Stomach (tissue), 9 donors: ENCODE data around the gene MPPE1. TPM values are rescaled to one million over a fixed set of nuclear protein-coding genes. Genes with fewer than 3 reads are reported as not detected.
"Not testable (repeated sequence)": the region's sequence is repeated elsewhere in the genome, so short reads cannot be mapped to it uniquely, and the experiment has no call there.

ENCODE experiments used
- DNase-seq, 2 donors: peaks; one replicate each; pipeline versions ENCODE4 v3.0.0 to v3.0.0-alpha.2; 2013 to 2019
- H3K27ac ChIP-seq, 5 donors: fragments of 200-600 bp in 4 of 5; sonication (generic) in 4 of 5; one replicate each; pipeline ENCODE4 v1.5.1; 2013 to 2019; ENCODE audit warnings: mild to moderate bottlenecking in 1 of 5, moderate library complexity in 1 of 5
- H3K27me3 ChIP-seq, 3 donors: fragments of 200-600 bp; sonication (generic); one replicate each; pipeline ENCODE4 v1.5.1; 2017 to 2019; ENCODE audit warnings: mixed run types in 1 of 3
- H3K36me3 ChIP-seq, 4 donors: fragments of 200-600 bp; sonication (generic); 1 replicate in 3 of 4; 2 replicates in 1 of 4; pipeline ENCODE4 v1.5.1; 2016 to 2019
- H3K4me1 ChIP-seq, 4 donors: fragments of 200-600 bp; sonication (generic); one replicate each; pipeline ENCODE4 v1.5.1; 2016 to 2019
- H3K4me3 ChIP-seq, 4 donors: fragments of 200-600 bp; sonication (generic) in 3 of 4; one replicate each; pipeline ENCODE4 v1.5.1; 2016 to 2019; ENCODE audit warnings: mild to moderate bottlenecking in 1 of 4
- H3K9me3 ChIP-seq, 4 donors: fragments of 200-600 bp; sonication (generic); one replicate each; pipeline ENCODE4 v1.5.1; 2016 to 2019
- EP300 ChIP-seq: sonication (generic); formaldehyde crosslinking; IDR thresholded peaks from one replicate; pipeline ENCODE4 v1.6.1; 2017; ENCODE audit warnings: antibody characterized with exemption
- POLR2A ChIP-seq, 4 donors: fragments of 450-650 bp; IDR thresholded peaks; one replicate each; pipeline ENCODE4 v1.6.1; 2016; ENCODE audit warnings: antibody characterized with exemption in 4 of 4, control low read depth in 2 of 4, mild to moderate bottlenecking in 1 of 4, moderate library complexity in 1 of 4
- POLR2AphosphoS5 ChIP-seq, 3 donors: sonication (generic); formaldehyde crosslinking; IDR thresholded peaks; one replicate each; pipeline ENCODE4 v1.6.1; 2016; ENCODE audit warnings: antibody characterized with exemption in 3 of 3
- WGBS, 5 donors: extraction: QIAGEN DNeasy Blood & Tissue Kit in 3 of 5; methylation state at CpG; one replicate each; pipeline versions ENCODE4 v1.1.5 to v1.1.7; 2013 to 2018; 5-methylcytosine and 5-hydroxymethylcytosine counted together
- intact Hi-C: fragments of 100-400 bp; cut with DNase I; formaldehyde crosslinking; loops from one replicate; pipeline ENCODE4 v1.15.1; 2023; ENCODE audit warnings: low total_unique reads
- polyA plus RNA-seq, 3 donors: library from polyadenylated mRNA; stranded (reverse); fragments of 200-250 nt; gene quantifications; one replicate each; pipeline ENCODE4 v1.2.3, GENCODE V29; 2013
- total RNA-seq, 5 donors: library from RNA; depleted of rRNA; stranded (reverse); fragments of >200 nt; gene quantifications; one replicate each; pipeline versions ENCODE4 v1.1.0 to v1.2.3, GENCODE V29; 2014 to 2016
- TF ChIP-seq, protein P1 (sequence below), 7 experiments: fragments of 450-650 bp in 4 of 7; fragments of 200-600 bp in 3 of 7; sonication (generic) in 3 of 7; IDR thresholded peaks; one replicate each; pipeline ENCODE4 v1.5.1; 2016 to 2019; ENCODE audit warnings: antibody characterized with exemption in 7 of 7, control low read depth in 2 of 7, mild to moderate bottlenecking in 1 of 7
- donor health status: healthy with polysubstance abuse.
- donor health status: Bipolar disorder and iron deficiency.
- donor health status: healthy.

MPPE1 gene
- total and polyA plus RNA-seq, 8 donors = 15.2 to 82.0 (median 32.6) TPM

DNA sequence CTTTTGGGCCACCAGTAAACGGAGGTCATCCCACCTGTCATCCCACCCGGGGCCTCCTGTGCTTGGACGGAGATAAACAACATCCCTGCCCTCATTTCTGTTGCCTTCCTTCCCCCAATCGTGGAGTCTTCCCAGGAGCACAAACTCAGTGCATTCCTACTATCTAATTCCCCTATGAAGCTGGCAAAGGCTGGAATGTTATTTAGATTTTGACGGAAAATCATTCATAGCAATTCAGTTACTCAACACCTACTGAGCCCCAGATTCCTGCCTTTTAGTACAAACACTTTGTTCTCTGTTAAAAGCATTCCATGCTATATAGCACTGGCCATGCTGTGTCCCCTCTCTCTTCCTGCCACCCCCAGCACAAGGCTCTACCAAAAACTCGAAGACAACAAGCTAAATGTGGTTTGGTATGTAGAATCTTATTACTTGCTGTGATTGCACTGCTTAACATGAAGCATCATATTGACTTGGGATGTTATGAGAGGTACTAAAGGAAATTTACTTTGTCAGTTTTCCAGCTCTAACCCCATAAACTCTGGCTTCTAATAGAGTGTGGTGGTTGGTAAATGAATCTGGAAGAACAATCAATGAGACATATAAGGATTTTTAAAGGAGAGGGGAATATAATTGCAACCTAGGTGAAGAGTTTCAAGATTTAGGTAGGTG is 40.9 kb upstream of the MPPE1 start:
- TF ChIP-seq, protein P1, sequence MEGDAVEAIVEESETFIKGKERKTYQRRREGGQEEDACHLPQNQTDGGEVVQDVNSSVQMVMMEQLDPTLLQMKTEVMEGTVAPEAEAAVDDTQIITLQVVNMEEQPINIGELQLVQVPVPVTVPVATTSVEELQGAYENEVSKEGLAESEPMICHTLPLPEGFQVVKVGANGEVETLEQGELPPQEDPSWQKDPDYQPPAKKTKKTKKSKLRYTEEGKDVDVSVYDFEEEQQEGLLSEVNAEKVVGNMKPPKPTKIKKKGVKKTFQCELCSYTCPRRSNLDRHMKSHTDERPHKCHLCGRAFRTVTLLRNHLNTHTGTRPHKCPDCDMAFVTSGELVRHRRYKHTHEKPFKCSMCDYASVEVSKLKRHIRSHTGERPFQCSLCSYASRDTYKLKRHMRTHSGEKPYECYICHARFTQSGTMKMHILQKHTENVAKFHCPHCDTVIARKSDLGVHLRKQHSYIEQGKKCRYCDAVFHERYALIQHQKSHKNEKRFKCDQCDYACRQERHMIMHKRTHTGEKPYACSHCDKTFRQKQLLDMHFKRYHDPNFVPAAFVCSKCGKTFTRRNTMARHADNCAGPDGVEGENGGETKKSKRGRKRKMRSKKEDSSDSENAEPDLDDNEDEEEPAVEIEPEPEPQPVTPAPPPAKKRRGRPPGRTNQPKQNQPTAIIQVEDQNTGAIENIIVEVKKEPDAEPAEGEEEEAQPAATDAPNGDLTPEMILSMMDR (IDR thresholded peaks at IDR 0.05) = no peak
- TF ChIP-seq POLR2A (IDR thresholded peaks at IDR 0.05) = no peak
- TF ChIP-seq EP300 = no peak
- no peak for TF ChIP-seq POLR2AphosphoS5 (IDR thresholded peaks at IDR 0.05)
- peak overlapping the region in 4 of 5 donors; percentile 35 to 98 (median 95) for H3K27ac ChIP-seq
- 62 to 79% (median 74%) methylated on average over 6 of the region's 6 CpGs for WGBS, 5 donors
- H3K4me1 ChIP-seq = peaks cover 11 to 35% (median 24%) of the 10 kb centered on the region in 4 donors
- no peaks in the 10 kb centered on the region for H3K36me3 ChIP-seq
- no peak for DNase-seq
- intact Hi-C loops = no loop called here
- no peaks in the 10 kb centered on the region for H3K27me3 ChIP-seq
- no peaks in the 10 kb centered on the region for H3K9me3 ChIP-seq
- no peak overlapping the region for H3K4me3 ChIP-seq

DNA sequence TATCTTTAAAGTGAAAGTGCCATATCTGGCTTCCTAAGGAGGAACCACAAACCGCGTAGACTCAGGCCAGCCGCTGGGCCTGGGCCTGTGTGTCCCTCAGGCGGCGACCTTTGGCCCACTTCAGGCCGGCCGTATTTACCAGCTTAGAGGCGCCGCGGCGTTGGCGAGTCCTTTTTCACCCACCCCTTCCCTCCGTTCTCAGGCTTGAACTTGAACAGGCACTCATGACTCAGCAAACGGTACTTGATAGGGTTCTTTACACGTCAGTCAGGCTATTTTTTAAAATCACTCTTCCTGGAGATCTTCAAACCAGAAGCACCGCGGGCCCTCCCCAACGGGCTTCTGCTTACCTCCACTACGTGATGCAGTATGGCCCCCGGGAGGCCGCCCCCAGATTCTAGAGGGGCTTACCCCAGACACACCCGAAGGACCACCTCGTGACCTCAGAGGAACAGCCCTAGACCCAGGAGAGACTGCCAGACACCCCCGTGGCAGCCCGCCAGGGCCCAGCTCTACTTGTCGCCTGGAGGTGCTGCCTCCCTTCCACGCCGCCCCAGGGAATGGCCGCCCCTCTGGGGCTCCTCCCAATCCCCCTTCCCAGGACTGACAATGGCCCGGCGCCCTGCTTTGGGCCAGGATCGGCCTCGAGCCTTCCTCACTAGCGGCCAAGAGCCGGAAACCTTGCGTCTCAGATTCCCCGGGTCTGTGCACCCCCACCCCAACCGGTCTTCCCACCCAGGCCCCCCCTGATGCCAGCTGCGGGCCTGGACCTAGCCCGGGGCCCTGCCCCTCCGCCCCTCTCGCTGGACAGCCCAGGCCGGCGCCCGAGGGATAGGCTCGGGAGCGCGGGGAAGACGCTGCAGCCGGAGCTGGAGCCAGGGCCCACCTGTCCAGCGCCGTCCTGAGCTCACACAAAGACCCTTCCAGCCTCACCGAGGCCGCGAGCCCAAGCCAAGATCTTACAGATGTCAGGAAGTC is 39.4 kb upstream of the MPPE1 start:
- Histone ChIP-seq H3K27ac (peak overlapping the region; percentile 91 to 98 (median 96)), H3K4me1 (peaks cover 11 to 35% (median 24%) of the 10 kb centered on the region in 4 donors), H3K4me3 (peak overlapping the region; percentile 41 to 51 (median 47)), H3K27me3 (no peaks in the 10 kb centered on the region), H3K36me3 (no peaks in the 10 kb centered on the region), H3K9me3 (no peaks in the 10 kb centered on the region)
- intact Hi-C loops = no loop called here
- WGBS, 5 donors = 8 to 18% (median 9%) methylated on average over 38 to 55 of the region's 55 CpGs
- DNase-seq = peak; percentile 96 to 97
- TF ChIP-seq POLR2A (IDR thresholded peaks at IDR 0.05) (peak in 2 of 4 donors; percentile 30 to 58), EP300 (no peak), POLR2AphosphoS5 (IDR thresholded peaks at IDR 0.05) (peak; percentile 85 to 89 (median 88))
- TF ChIP-seq, protein P1 (IDR thresholded peaks at IDR 0.05) = no peak

DNA sequence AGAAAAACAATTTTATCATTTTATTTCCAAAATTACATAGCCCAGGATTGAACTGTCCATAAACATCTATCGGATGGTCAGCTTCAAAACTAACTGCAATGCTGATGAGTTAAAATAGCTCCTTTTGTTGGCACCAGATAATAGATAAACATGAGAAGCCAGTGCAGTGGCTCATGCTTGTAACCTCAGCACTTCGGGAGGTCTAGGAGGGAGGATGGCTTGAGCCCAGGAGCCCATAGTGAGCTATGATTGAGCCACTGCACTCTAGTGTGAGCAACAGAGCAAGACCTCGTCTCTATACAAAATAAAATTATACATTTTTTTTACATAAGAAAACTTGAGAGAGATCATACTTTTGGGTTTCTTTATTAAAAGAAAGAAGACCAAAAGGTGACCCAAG is 38.6 kb upstream of the MPPE1 start:
- peak in 1 of 2 donors; percentile 49 for DNase-seq
- H3K9me3 ChIP-seq = no peaks in the 10 kb centered on the region
- TF ChIP-seq, protein P1 (IDR thresholded peaks at IDR 0.05) = no peak
- TF ChIP-seq POLR2AphosphoS5 (IDR thresholded peaks at IDR 0.05) (no peak), POLR2A (IDR thresholded peaks at IDR 0.05) (no peak), EP300 (no peak)
- H3K36me3 ChIP-seq = no peaks in the 10 kb centered on the region
- peak overlapping the region; percentile 83 to 98 (median 94) for H3K27ac ChIP-seq
- no peaks in the 10 kb centered on the region for H3K27me3 ChIP-seq
- H3K4me3 ChIP-seq = peak overlapping the region; percentile 41 to 51 (median 47)
- H3K4me1 ChIP-seq = peaks cover 11 to 35% (median 24%) of the 10 kb centered on the region in 4 donors
- intact Hi-C loops = no loop called here
- 24 to 37% (median 26%) methylated on average over 3 of the region's 3 CpGs for WGBS, 5 donors

DNA sequence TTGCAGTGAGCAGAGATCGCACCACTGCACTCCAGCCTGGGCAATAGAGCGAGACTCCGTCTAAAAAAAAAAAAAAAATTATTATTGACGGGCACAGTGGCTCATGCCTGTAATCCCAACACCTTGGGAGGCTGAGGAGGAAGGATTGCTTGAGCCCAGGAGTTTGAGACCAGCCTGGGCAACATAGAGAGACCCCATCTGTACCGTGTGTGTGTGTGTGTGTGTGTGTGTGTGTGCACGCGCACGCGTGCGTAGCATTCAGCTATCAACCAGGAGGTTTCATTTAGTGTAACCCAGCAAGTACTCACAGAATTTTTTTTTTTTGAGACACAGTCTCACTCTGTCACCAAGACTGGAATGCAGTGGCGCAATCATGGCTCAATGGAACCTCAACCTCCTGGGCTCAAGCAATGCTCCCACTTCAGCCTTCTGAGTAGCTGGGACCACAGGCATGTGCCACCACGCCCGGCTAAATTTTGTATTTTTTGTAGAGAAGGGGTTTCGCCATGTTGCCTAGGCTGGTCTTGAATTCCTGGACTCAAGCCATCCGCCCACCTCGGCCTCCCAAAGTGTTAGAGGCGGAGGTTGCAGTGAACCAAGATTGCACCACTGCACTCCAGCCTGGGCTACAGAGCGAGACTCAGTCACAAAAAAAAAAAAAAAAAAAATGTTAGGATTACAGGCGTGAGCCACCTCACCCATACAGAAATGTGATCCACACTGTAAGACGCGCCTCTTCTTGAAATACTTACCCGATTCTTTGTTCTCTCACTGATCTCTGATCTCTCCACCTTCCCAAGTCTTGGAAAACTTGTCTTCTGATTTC is 37.9 kb upstream of the MPPE1 start:
- WGBS, 5 donors = 86 to 93% (median 89%) methylated on average over 20 to 22 of the region's 22 CpGs
- DNase-seq, intact Hi-C loops, H3K4me3 ChIP-seq, H3K27me3 ChIP-seq, H3K9me3 ChIP-seq, H3K36me3 ChIP-seq: not testable (repeated sequence)
- peaks cover 11 to 35% (median 24%) of the 10 kb centered on the region in 4 donors for H3K4me1 ChIP-seq
- peak overlapping the region in 4 of 5 donors; percentile 91 to 98 (median 95) for H3K27ac ChIP-seq
